ENCODE measurements around the gene C7.
A peak's percentile ranks its signal among the peaks of the same experiment; 100 is the strongest.
"Not testable (repeated sequence)": the region's sequence is repeated elsewhere in the genome, so short reads cannot be mapped to it uniquely, and the experiment has no call there.

The C7 gene

DNA sequence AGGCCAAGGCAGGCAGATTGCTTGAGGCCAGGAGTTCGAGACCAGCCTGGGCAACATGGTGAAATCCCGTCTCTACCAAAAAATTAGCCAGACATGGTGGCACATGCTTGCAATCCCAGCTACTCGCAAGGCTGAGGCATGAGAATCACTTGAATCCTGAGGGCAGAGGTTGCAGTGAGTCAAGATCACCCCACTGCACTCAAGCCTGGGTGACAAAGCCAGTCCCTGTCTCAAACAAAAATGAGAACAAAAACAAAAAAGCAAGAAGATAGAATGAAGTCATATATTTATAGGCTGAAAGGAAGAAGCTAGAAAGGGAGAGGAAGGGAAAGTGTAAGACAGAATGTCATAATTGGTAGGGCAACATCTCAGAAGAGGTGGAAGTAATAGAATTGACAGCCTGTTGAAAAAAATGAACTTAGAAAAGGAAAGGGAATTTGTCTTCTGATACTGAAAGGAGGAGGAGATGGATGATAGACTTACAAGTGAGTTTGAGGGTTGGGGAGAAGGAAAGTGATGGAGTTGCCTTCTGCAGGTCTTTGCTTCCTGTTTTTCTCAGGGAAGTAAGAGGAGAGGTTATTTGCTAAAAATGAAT, 35.9 kb upstream of the C7 start:
- H3K4me3 Mint-ChIP-seq, result no peak overlapping the region
- H3K9me3 Mint-ChIP-seq, result peaks cover 3% of the 10 kb centered on the region
- TF ChIP-seq, protein P1, sequence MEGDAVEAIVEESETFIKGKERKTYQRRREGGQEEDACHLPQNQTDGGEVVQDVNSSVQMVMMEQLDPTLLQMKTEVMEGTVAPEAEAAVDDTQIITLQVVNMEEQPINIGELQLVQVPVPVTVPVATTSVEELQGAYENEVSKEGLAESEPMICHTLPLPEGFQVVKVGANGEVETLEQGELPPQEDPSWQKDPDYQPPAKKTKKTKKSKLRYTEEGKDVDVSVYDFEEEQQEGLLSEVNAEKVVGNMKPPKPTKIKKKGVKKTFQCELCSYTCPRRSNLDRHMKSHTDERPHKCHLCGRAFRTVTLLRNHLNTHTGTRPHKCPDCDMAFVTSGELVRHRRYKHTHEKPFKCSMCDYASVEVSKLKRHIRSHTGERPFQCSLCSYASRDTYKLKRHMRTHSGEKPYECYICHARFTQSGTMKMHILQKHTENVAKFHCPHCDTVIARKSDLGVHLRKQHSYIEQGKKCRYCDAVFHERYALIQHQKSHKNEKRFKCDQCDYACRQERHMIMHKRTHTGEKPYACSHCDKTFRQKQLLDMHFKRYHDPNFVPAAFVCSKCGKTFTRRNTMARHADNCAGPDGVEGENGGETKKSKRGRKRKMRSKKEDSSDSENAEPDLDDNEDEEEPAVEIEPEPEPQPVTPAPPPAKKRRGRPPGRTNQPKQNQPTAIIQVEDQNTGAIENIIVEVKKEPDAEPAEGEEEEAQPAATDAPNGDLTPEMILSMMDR (IDR thresholded peaks at IDR 0.05), result no peak
- peaks cover 10% of the 10 kb centered on the region for H3K27me3 Mint-ChIP-seq (ENCODE audit: low read depth, poor library complexity)
- no peak for DNase-seq
- no peaks in the 10 kb centered on the region for H3K4me1 Mint-ChIP-seq
- H3K27ac Mint-ChIP-seq, result no peak overlapping the region
- no peaks in the 10 kb centered on the region for H3K36me3 Mint-ChIP-seq (ENCODE audit: low read depth)

GRCh38 chr5:40875958-40876357, 33.3 kb upstream of the C7 start:
- H3K4me1 Mint-ChIP-seq, result no peaks in the 10 kb centered on the region
- no peak overlapping the region for H3K27ac Mint-ChIP-seq
- TF ChIP-seq, protein P1 (IDR thresholded peaks at IDR 0.05), result no peak
- no peaks in the 10 kb centered on the region for H3K36me3 Mint-ChIP-seq (ENCODE audit: low read depth)
- no peak for DNase-seq
- H3K27me3 Mint-ChIP-seq (ENCODE audit: low read depth, poor library complexity), result peaks cover 8% of the 10 kb centered on the region
- H3K9me3 Mint-ChIP-seq, result peaks cover 3% of the 10 kb centered on the region
- no peak overlapping the region for H3K4me3 Mint-ChIP-seq

- no peak for DNase-seq
- H3K4me1 Mint-ChIP-seq, result no peaks in the 10 kb centered on the region
- H3K27me3 Mint-ChIP-seq (ENCODE audit: low read depth, poor library complexity), result peaks cover 6% of the 10 kb centered on the region
- H3K9me3 Mint-ChIP-seq, result peaks cover 12% of the 10 kb centered on the region
- H3K36me3 Mint-ChIP-seq (ENCODE audit: low read depth), result no peaks in the 10 kb centered on the region
- no peak overlapping the region for H3K27ac Mint-ChIP-seq
- no peak overlapping the region for H3K4me3 Mint-ChIP-seq
- TF ChIP-seq, protein P1 (IDR thresholded peaks at IDR 0.05), result no peak
These were observed 31.8 kb upstream of the C7 start for GRCh38 chr5:40877371-40877988.

DNA sequence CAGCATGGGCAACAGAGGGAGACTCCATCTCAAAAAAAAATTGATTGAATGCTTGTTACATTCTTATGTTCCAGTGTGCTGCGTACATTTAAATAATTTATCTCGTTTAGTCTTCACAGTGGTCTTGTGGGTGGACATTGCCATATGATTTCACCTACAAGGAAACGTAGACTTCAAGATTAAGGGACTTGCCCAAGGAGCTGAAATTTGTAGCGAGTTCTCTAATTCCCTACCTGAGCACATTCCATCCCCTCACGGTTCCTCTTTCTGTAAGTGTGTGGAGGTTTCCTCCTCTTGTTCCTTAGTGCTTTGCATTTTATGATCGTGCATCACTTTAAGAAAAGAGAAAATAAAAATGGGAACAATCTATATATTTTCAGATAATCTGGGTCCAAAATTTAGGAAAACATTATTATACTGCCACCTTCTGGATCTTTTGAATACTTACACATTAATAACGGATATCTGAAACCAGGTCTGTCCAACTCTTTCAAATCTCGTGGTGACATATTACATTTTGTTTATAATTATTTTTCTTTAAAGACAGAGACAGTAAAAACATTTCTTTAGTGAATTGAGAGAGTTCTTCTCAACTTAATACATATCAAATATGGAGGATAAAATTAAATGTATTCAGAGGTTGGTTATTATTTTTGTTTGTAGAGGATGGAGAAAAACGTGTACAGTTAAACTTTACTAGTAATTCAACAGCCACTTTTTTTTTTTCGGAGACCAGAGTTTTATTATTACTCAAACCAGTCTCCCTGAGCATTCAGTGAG, 29.9 kb upstream of the C7 start:
- Mint-ChIP-seq H3K27me3 (ENCODE audit: low read depth, poor library complexity) (peaks cover 4% of the 10 kb centered on the region), H3K4me3 (no peak overlapping the region), H3K36me3 (ENCODE audit: low read depth) (no peaks in the 10 kb centered on the region), H3K9me3 (peaks cover 19% of the 10 kb centered on the region), H3K4me1 (no peaks in the 10 kb centered on the region), H3K27ac (no peak overlapping the region)
- no peak for DNase-seq
- TF ChIP-seq, protein P1 (IDR thresholded peaks at IDR 0.05), result peak; percentile 59

DNA sequence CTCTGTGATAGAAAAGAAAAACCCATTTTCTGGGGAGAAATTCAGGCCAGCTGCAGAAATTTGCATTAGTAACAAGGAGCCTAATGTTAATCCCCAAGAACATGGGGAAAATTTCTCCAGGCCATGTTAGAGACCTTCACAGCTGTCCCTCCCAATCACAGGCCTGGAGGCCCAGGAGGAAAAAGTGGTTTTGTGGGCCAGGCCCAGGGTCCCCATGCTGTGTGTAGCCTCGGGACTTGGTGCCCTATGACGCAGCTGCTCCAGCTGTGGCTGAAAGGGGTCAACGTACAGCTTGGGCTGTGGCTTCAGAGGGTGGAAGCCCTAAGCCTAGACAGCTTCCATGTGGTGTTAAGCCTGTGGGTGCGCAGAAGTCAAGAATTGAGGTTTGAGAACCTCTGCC, 27.0 kb upstream of the C7 start:
- no peaks in the 10 kb centered on the region for H3K36me3 Mint-ChIP-seq (ENCODE audit: low read depth)
- peaks cover 19% of the 10 kb centered on the region for H3K9me3 Mint-ChIP-seq
- no peaks in the 10 kb centered on the region for H3K4me1 Mint-ChIP-seq
- DNase-seq, result no peak
- TF ChIP-seq, protein P1 (IDR thresholded peaks at IDR 0.05), result no peak
- H3K27ac Mint-ChIP-seq, result no peak overlapping the region
- H3K27me3 Mint-ChIP-seq (ENCODE audit: low read depth, poor library complexity), result no peaks in the 10 kb centered on the region
- H3K4me3 Mint-ChIP-seq, result no peak overlapping the region

GRCh38 chr5:40883051-40883450, 26.2 kb upstream of the C7 start:
- H3K27ac Mint-ChIP-seq; H3K27me3 Mint-ChIP-seq (ENCODE audit: low read depth, poor library complexity); H3K4me3 Mint-ChIP-seq; DNase-seq; H3K4me1 Mint-ChIP-seq; H3K36me3 Mint-ChIP-seq (ENCODE audit: low read depth): not testable (repeated sequence)
- peaks cover 19% of the 10 kb centered on the region for H3K9me3 Mint-ChIP-seq

GRCh38 chr5:40895440-40896425, 13.6 kb upstream of the C7 start:
- Mint-ChIP-seq H3K4me3 (peak overlapping the region; percentile 31), H3K9me3 (peaks cover 31% of the 10 kb centered on the region)
- not testable (repeated sequence) for H3K27me3 Mint-ChIP-seq (ENCODE audit: low read depth, poor library complexity); H3K4me1 Mint-ChIP-seq; H3K27ac Mint-ChIP-seq; H3K36me3 Mint-ChIP-seq (ENCODE audit: low read depth)
- peak; percentile 17 for DNase-seq

Data from nephron progenitor cell (in vitro differentiated cells).